Measurements from ENCODE around the gene TBC1D4.

GRCh38 chr13:75285310-75285709, 196.7 kb downstream of the TBC1D4 start:
- TF ChIP-seq CTCF (conservative IDR thresholded peaks at IDR 0.05 in 1 of 2, IDR thresholded peaks at IDR 0.05 in 1 of 2; ENCODE audit: low read depth in 1 of 2, low read length in 2 of 2) (no peak), EZH2 (IDR thresholded peaks at IDR 0.05; ENCODE audit: low read length, missing control alignments) (no peak)

All from fibroblast of lung (primary cell).